Muscle of leg (tissue), 11 donors: ENCODE measurements around the gene SCYGR1. TPM values are rescaled to one million over a fixed set of nuclear protein-coding genes. Genes with fewer than 3 reads are reported as not detected.

Source experiments
- DNase-seq: peaks from one replicate; pipeline ENCODE4 v3.0.0; 2013
- H3K27ac ChIP-seq: one replicate; pipeline ENCODE4 v1.5.1; 2013; ENCODE audit warnings: mild to moderate bottlenecking, low read length, control low read depth
- H3K27me3 ChIP-seq: one replicate; pipeline ENCODE4 v1.6.1; 2013; ENCODE audit warnings: low read length; ENCODE audit not compliant: control insufficient read depth, insufficient read depth
- H3K36me3 ChIP-seq: one replicate; pipeline ENCODE4 v1.6.1; 2013; ENCODE audit warnings: low read length; ENCODE audit not compliant: control insufficient read depth, insufficient read depth
- H3K4me1 ChIP-seq: one replicate; pipeline ENCODE4 v1.6.1; 2013; ENCODE audit warnings: low read length; ENCODE audit not compliant: control insufficient read depth, insufficient read depth
- H3K4me3 ChIP-seq: one replicate; pipeline ENCODE4 v1.5.1; 2013; ENCODE audit warnings: low read length, control low read depth
- H3K9me3 ChIP-seq: replicated peaks from 2 replicates; pipeline ENCODE4 v1.6.1; 2013; ENCODE audit warnings: low read depth, low read length; ENCODE audit not compliant: control insufficient read depth
- WGBS: methylation state at CpG from one replicate; pipeline ENCODE4 v1.1.5; 2013; ENCODE audit warnings: missing lambda C conversion rate; ENCODE audit not compliant: insufficient coverage; 5-methylcytosine and 5-hydroxymethylcytosine counted together
- polyA plus RNA-seq, 8 donors: library from polyadenylated mRNA; unstranded; fragments of 120-200 nt; gene quantifications; one replicate each; pipeline versions ENCODE4 v1.2.1 to v1.2.3, GENCODE V29; 2013; ENCODE audit warnings: inconsistent platforms in 1 of 8, low replicate concordance in 1 of 8; ENCODE audit not compliant: insufficient read length in 8 of 8, insufficient read depth in 1 of 8
- total RNA-seq: library from RNA; stranded (reverse); fragments of 120-200 nt; gene quantifications from one replicate; pipeline ENCODE4 v1.2.4, GENCODE V29; 2013

Gene SCYGR1
- total and polyA plus RNA-seq, 9 donors = not detected

DNA sequence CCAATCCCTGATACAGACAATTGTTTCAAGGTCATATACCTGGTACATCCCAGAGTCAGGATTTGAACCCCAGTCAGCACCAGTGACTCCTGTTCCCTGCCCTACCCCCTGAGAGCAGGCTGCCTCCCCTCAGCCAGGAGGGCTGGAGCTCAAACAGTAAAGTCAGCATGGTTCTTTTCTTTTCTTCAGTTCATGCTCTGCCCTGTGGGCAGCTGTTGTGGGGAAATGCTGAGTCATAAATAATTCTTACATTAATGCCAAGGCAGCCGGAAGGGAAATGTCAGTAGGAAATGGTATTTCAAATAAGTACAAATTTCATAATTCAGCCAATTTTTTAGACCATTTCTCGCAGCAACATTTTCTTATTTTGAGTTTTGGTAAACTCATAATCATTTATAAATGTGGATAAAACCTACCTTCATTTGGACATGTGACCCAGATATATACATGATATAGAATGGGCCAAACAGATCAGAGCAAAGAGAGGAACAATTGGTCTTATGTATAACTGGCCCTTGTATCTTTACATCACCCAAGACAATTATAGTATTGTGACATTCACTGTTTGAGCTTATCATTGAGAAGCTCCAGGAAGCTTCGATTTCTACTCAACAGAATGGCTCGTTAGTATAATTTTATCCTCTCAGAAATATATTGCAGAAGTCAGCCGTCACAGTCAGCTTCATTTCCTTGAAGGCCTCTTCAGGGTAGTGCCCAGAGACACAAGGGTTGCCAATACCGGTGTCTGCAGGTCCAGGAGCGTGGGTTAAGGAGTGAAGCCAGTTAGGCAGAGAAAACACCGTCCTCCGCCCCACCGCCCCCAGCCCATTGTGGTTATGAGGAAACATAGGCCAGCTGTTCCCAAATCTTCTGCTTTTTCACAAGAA lies 28.0 kb upstream of the SCYGR1 start:
- Histone ChIP-seq H3K9me3 (no peaks in the 10 kb centered on the region), H3K27me3 (no peaks in the 10 kb centered on the region), H3K36me3 (no peaks in the 10 kb centered on the region), H3K27ac (peak overlapping the region; percentile 45), H3K4me3 (no peak overlapping the region), H3K4me1 (peaks cover 9% of the 10 kb centered on the region)
- DNase-seq = peak; percentile 76
- 80% methylated on average over 1 of the region's 10 CpGs for WGBS

DNA sequence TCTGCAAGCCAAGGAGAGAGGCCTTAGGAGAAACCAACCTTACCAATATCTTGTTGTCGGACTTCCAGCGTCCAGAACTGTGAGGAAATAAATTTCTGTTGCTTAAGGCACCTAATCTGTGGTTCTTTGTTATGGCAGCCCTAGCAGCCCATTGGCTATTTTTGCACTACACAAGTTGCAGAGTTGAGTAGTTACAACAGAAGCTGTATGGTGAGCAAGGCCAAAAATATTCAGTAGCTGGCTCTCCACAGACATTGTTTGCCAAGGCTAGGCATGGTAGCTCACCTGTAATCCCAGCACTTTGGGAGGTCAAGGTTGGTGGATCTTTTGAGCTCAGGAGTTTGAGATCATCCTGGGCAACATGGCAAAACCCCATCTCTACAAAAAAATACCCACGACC lies 27.1 kb upstream of the SCYGR1 start:
- no peak overlapping the region for H3K27ac ChIP-seq
- no peak for DNase-seq
- H3K36me3 ChIP-seq = no peaks in the 10 kb centered on the region
- H3K27me3 ChIP-seq = no peaks in the 10 kb centered on the region
- H3K9me3 ChIP-seq = no peaks in the 10 kb centered on the region
- no CpG with 5 or more reads among the region's 3 CpGs for WGBS
- peaks cover 9% of the 10 kb centered on the region for H3K4me1 ChIP-seq
- no peak overlapping the region for H3K4me3 ChIP-seq

GRCh38 chr2:227413371-227413770 lies 25.6 kb upstream of the SCYGR1 start:
- Histone ChIP-seq H3K27ac (no peak overlapping the region), H3K4me1 (peaks cover 9% of the 10 kb centered on the region), H3K27me3 (no peaks in the 10 kb centered on the region), H3K36me3 (no peaks in the 10 kb centered on the region), H3K4me3 (no peak overlapping the region), H3K9me3 (no peaks in the 10 kb centered on the region)
- peak; percentile 13 for DNase-seq
- WGBS = 58% methylated on average over 8 of the region's 8 CpGs

GRCh38 chr2:227412877-227413276 lies 25.1 kb upstream of the SCYGR1 start:
- H3K4me1 ChIP-seq = peaks cover 11% of the 10 kb centered on the region
- H3K27ac ChIP-seq = no peak overlapping the region

DNA sequence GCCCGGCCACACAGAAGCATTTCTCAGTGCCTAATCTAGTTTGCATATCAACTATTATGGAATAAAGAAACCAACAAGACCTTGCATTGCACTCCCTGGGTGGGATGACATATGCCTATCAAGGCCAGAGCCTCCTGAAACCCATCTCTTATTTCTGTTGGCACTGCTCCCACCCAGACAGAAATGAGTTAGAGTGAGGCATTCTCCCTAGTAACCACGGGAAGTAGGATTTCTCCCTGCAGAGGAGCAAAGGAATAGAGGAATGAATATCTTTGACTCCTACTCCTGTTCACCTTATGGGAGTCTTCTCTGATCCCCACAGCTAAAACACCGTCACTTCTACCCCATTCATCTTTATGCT lies 24.2 kb upstream of the SCYGR1 start:
- no peak for DNase-seq
- Histone ChIP-seq H3K9me3 (no peaks in the 10 kb centered on the region), H3K36me3 (no peaks in the 10 kb centered on the region), H3K27me3 (no peaks in the 10 kb centered on the region), H3K27ac (no peak overlapping the region), H3K4me3 (no peak overlapping the region), H3K4me1 (peaks cover 18% of the 10 kb centered on the region)
- WGBS = 50% methylated on average over 1 of the region's 3 CpGs

More at GRCh38 chr2:227412877-227413276, 25.1 kb upstream of the SCYGR1 start:
- no peaks in the 10 kb centered on the region for H3K36me3 ChIP-seq
- DNase-seq = no peak
- no peak overlapping the region for H3K4me3 ChIP-seq
- no peaks in the 10 kb centered on the region for H3K27me3 ChIP-seq
- WGBS = 74% methylated on average over 3 of the region's 5 CpGs
- no peaks in the 10 kb centered on the region for H3K9me3 ChIP-seq

GRCh38 chr2:227411320-227411989 lies 23.7 kb upstream of the SCYGR1 start:
- no peaks in the 10 kb centered on the region for H3K9me3 ChIP-seq
- no peaks in the 10 kb centered on the region for H3K36me3 ChIP-seq
- H3K27me3 ChIP-seq = no peaks in the 10 kb centered on the region
- WGBS = 92% methylated on average over 7 of the region's 9 CpGs
- no peak overlapping the region for H3K4me3 ChIP-seq
- DNase-seq = no peak
- H3K27ac ChIP-seq = no peak overlapping the region
- H3K4me1 ChIP-seq = peaks cover 23% of the 10 kb centered on the region

DNA sequence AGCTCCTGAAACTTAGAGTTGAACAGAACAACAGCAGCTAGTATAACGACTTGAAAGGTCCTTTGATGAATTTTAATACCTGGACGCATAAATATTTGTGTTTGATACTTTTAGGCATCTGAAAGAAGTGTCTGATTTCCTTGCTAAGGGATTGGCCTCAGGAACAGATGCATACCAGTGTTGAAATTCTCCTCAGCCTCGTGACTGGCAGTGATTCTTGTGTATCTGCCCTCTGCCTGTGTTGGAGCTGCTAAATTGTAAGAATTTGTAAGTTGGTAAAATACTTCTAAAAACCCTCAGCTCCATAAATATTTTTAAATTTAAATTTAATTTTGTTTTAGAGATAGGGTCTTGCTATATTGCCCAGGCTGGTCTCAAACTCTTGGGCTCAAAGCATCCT lies 22.4 kb upstream of the SCYGR1 start:
- Histone ChIP-seq H3K4me1 (peaks cover 24% of the 10 kb centered on the region), H3K9me3 (no peaks in the 10 kb centered on the region), H3K27me3 (no peaks in the 10 kb centered on the region), H3K4me3 (no peak overlapping the region), H3K36me3 (no peaks in the 10 kb centered on the region), H3K27ac (no peak overlapping the region)
- no peak for DNase-seq
- 76% methylated on average over 2 of the region's 3 CpGs for WGBS

- no peak overlapping the region for H3K27ac ChIP-seq
- peak; percentile 51 for DNase-seq
These were observed 19.9 kb upstream of the SCYGR1 start for GRCh38 chr2:227407591-227408151.

GRCh38 chr2:227406177-227407031 lies 18.7 kb upstream of the SCYGR1 start:
- Histone ChIP-seq H3K9me3 (no peaks in the 10 kb centered on the region), H3K27me3 (peaks cover 2% of the 10 kb centered on the region), H3K4me1 (peaks cover 19% of the 10 kb centered on the region), H3K36me3 (no peaks in the 10 kb centered on the region), H3K4me3 (no peak overlapping the region), H3K27ac (peak overlapping the region; percentile 65)
- DNase-seq = peak; percentile 93
- WGBS = 9% methylated on average over 7 of the region's 7 CpGs

More at GRCh38 chr2:227407591-227408151, 19.9 kb upstream of the SCYGR1 start:
- WGBS = 33% methylated on average over 15 of the region's 16 CpGs
- Histone ChIP-seq H3K9me3 (no peaks in the 10 kb centered on the region), H3K27me3 (no peaks in the 10 kb centered on the region), H3K4me1 (peaks cover 19% of the 10 kb centered on the region), H3K36me3 (no peaks in the 10 kb centered on the region), H3K4me3 (no peak overlapping the region)
